CD4-positive, alpha-beta T cell treated with Interferon gamma for 1 hour (primary cell): ENCODE measurements around the gene MLLT6.
"Not testable (repeated sequence)": the region's sequence is repeated elsewhere in the genome, so short reads cannot be mapped to it uniquely, and the experiment has no call there.

Experiments
- DNase-seq: peaks from one replicate; pipeline ENCODE4 v3.0.0-alpha.2; 2020

Gene MLLT6

GRCh38 chr17:38709104-38709820, 4.2 kb downstream of the MLLT6 start:
- DNase-seq: no peak

DNA sequence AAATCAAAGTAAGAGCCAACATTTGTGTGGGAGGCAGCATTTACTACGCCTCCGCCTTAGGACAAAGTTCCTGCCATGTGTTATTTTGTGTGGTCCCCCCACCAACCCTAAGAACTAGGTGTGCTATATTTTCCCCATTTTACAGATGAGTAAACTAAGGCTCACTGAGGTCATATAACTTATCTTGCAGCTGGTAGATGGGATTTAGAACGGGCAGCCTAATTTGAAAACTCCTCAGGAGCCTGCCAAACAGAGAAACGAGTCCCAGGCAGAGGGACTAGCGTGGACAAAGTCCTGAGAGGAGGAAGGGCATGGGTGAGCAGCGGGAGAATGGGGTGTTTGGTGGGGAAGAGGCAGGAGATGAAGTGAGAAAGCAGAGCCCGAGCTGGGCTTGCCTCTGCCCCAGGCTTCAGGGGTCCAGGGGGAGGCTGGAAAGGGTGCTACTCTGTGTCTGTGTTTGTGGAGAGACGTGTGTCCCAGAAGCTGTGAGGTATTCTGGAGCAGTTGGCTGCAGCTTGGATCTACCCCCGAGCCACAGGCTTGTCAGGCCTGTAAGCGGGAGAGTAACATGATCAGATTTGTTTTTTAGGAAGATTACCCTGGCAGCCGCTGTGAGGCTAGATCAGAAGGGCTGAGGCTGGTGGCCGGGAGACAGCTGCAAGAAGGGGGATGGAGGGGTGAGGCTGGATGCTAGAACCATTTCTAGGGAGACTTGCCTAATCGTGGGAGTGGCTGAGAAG, 5.0 kb downstream of the MLLT6 start:
- DNase-seq: no peak

GRCh38 chr17:38710604-38710962, 5.5 kb downstream of the MLLT6 start:
- DNase-seq: no peak

DNA sequence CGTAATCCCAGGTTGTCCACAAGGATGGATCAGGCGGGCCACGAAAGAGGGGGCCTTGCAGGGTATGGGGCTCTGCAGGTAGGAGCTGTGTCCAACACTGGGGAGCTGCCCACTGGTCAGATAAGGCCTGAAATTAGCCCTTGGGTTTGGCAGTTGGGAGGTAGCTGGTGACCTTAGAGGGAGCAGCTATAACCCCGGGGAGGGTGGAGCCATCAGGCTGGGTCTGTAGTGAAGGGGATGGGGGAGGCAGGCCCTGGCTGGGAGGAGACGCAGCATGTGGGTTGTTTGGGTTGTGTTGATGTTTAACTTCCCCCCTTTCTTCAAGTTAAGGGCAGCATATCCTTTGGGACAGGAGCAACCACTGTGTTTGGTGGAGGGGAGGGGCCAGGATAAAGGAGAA, 5.9 kb downstream of the MLLT6 start:
- DNase-seq: no peak

- DNase-seq: no peak
Observed at GRCh38 chr17:38711792-38712571, 6.9 kb downstream of the MLLT6 start.

GRCh38 chr17:38712593-38712992, 7.5 kb downstream of the MLLT6 start:
- DNase-seq: no peak

GRCh38 chr17:38713456-38714075, 8.5 kb downstream of the MLLT6 start:
- DNase-seq: no peak

DNA sequence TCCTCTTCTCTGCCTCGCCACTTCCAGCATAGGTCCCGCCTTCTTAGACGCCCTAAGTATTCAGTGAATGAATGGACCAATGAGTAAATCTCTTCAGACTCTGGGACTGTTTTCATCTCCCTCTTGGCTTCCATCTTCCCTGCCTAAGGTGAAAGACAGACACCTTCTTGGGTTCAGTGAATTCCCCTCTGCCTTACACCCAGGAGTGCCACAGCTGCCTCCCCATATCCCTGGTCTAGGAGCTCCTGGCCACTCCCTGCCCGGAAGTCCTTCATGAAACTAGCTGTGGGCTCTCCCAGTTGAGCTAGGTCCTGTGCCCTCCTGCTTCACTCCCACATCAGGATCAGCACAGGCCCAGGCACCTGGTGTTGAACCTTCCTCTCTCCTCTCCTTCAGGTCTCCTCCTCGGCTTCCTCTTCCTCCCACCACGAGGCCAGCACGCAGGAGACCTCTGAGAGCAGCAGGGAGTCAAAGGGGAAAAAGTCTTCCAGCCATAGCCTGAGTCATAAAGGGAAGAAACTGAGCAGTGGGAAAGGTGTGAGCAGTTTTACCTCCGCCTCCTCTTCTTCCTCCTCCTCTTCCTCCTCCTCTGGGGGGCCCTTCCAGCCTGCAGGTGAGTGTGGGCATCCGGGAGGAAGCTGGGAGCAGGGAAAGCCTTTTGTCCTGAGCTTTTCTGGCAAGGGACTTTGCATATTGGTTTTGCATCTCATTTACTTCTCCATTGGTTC, 10.3 kb downstream of the MLLT6 start:
- no peak for DNase-seq

DNA sequence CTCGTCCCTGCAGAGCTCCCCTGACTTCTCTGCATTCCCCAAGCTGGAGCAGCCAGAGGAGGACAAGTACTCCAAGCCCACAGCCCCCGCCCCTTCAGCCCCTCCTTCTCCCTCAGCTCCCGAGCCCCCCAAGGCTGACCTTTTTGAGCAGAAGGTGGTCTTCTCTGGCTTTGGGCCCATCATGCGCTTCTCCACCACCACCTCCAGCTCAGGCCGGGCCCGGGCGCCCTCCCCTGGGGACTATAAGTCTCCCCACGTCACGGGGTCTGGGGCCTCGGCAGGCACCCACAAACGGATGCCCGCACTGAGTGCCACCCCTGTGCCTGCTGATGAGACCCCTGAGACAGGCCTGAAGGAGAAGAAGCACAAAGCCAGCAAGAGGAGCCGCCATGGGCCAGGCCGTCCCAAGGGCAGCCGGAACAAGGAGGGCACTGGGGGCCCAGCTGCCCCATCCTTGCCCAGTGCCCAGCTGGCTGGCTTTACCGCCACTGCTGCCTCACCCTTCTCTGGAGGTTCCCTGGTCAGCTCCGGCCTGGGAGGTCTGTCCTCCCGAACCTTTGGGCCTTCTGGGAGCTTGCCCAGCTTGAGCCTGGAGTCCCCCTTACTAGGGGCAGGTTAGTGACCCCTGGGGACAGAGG, 11.4 kb downstream of the MLLT6 start:
- no peak for DNase-seq

DNA sequence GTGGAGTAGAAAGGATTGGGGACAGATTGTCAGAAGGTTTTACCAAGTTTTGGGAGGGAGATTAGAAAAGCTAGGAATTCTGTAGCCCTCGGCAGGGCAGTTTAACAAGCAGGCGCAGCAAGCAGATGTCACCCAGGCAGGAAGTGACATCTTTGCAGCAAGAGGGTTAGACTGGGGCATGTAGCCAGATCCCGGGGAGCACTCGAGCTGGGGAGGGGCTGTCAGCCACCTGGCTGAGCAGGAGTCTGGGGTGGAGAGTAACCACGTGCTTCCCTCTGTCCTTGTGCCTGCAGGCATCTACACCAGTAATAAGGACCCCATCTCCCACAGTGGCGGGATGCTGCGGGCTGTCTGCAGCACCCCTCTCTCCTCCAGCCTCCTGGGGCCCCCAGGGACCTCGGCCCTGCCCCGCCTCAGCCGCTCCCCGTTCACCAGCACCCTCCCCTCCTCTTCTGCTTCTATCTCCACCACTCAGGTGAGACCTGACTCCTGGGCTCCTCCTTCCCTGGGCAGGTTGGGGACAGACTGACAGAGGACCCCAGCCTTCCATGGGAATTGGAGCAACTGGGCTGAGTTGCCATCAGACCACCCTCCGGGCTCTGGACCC, 12.2 kb downstream of the MLLT6 start:
- DNase-seq: no peak

DNA sequence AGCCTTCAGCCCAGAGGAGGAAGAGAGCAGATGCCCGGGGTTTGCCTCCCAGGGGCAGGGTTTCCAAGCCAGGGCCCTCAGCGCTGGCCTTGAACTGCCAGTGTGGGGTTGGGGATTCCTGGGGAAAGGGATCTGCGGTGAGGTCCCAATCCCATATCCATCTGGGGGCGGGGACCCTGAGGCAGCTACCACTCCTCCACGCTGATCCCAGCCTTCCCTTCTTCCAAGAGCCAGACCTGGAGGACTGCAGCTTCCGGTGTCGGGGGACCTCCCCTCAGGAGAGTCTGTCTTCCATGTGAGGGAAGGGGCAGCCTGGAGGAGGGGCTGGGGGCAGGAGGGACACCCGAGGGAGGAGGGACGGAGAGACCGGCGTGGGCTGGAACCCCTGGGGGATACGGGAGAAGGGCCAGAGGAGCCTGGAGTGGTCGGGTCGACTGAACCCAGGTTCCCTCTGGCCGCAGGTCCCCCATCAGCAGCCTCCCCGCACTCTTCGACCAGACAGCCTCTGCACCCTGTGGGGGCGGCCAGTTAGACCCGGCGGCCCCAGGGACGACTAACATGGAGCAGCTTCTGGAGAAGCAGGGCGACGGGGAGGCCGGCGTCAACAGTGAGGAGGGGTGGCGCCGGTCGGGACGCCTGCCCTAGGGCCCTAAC, 14.3 kb downstream of the MLLT6 start:
- DNase-seq: no peak

- no peak for DNase-seq
Observed at GRCh38 chr17:38719943-38720641, 15.0 kb downstream of the MLLT6 start.

DNA sequence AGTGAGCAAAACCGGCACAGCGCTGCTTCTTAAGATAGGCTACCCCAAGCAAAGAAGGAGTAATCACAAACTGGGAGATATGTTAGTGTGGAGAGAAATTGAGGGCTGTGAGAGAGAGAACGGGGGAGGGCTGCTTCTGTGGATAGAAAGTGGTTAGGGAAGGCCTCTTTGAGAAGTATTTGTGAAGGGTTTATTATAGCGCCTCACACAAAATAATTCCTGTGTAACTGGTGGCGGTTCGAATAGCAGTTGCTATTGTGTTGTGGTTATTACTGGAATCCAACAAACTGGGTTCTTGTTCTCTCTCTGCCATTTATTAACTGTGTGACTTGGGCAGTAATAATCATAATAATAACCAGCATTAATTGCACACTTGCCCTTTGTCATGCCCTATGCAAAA, 15.9 kb downstream of the MLLT6 start:
- DNase-seq: no peak

GRCh38 chr17:38721802-38722201, 16.7 kb downstream of the MLLT6 start:
- DNase-seq: no peak

DNA sequence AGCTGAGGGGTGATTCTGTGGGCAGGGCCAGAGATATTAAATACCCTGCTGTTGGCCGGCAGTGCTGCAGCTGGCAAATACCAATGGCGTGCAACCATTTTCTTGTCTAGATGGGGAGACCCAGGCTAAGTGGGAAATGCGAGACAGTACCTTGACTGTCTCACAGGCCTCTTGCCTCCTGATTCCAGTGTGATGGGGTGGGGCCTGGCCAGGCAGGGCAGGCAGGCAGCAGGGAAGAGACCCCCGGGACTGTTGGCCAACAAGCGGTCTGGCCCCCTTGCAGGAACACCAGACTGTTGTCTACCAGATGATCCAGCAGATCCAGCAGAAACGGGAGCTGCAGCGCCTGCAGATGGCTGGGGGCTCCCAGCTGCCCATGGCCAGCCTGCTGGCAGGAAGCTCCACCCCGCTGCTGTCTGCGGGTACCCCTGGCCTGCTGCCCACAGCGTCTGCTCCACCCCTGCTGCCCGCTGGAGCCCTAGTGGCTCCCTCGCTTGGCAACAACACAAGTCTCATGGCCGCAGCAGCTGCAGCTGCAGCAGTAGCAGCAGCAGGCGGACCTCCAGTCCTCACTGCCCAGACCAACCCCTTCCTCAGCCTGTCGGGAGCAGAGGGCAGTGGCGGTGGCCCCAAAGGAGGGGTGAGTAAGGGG, 19.4 kb downstream of the MLLT6 start:
- DNase-seq: no peak

DNA sequence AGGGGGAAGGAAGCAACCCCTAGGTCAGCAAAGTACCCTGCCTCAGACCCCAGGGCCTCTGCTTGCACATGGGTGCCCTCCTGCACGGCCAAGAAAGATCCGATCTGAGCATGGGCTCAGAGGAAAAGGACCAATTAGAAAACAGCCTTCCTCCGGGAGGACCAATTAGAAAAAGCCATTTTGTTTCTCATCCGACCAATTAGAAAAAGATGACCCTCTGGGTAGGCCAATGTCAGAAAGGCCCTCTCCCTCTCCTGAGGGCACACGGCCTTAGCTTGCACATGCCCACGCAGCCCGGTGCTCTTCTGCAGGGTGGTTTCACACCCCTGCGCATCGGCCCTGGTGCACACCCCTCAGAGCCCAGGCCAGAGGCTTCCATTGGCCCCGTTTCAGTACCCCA, 20.0 kb downstream of the MLLT6 start:
- DNase-seq: no peak

GRCh38 chr17:38726145-38726544, 21.1 kb downstream of the MLLT6 start:
- not testable (repeated sequence) for DNase-seq

DNA sequence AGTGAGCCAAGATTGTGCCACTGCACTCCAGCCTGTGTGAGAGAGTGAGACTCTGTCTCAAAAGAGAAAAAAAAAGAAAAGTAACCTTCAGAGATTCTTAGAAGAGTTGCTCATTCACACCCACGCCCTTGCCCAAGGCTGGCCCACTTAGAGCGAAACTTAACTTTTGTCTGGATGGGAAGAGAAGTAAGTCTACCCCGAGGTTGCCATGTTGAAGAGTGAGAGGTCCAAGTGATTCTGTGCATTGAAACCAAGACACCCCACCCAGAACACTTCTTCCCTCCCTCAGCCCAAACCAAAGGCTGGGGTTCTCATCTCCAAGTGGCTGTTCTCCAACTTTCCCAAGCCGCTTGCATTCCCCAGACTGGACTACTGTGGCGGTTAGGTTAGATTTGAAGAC, 22.7 kb downstream of the MLLT6 start:
- peak; percentile 49 for DNase-seq

GRCh38 chr17:38728290-38728831, 23.3 kb downstream of the MLLT6 start:
- peak; percentile 79 for DNase-seq
